GM23338 (cell line): ENCODE data around the gene SHANK2.

Source experiments
- CREB1 ChIP-seq: fragments of 250-450 bp; sonication (Bioruptor Pico); IDR thresholded peaks from 2 replicates; pipeline ENCODE4 v1.5.0; 2020; ENCODE audit warnings: low read depth, mild to moderate bottlenecking, moderate library complexity
- CTCF ChIP-seq, 2 experiments: fragments of 200-600 bp in 1 of 2; sonication (generic) in 1 of 2; conservative IDR thresholded peaks; 2 replicates each; pipeline versions ENCODE4 v1.5.1 to v1.6.1; 2016 to 2017; ENCODE audit warnings: antibody characterized with exemption in 2 of 2, low read depth in 2 of 2, mild to moderate bottlenecking in 2 of 2, moderate library complexity in 1 of 2
- ETS1 ChIP-seq: IDR thresholded peaks from 2 replicates; pipeline ENCODE4 v1.6.1; 2016; ENCODE audit warnings: antibody characterized with exemption
- EZH2 ChIP-seq: fragments of 200-600 bp; sonication (generic); IDR thresholded peaks from one replicate; pipeline ENCODE4 v1.8.0; 2017; ENCODE audit warnings: antibody characterized with exemption, mild to moderate bottlenecking, low read depth; ENCODE audit not compliant: unreplicated experiment
- EZH2phosphoT487 ChIP-seq: fragments of 200-600 bp; sonication (generic); IDR thresholded peaks from one replicate; pipeline ENCODE4 v1.8.1; 2018; ENCODE audit warnings: antibody characterized with exemption; ENCODE audit not compliant: unreplicated experiment
- JUNB ChIP-seq: IDR thresholded peaks from one replicate; pipeline ENCODE4 v1.6.1; 2016; ENCODE audit warnings: antibody characterized with exemption; ENCODE audit not compliant: unreplicated experiment
- POLR2AphosphoS5 ChIP-seq: IDR thresholded peaks from 2 replicates; pipeline ENCODE4 v1.6.1; 2016; ENCODE audit warnings: antibody characterized with exemption, low read depth
- REST ChIP-seq: IDR thresholded peaks from one replicate; pipeline ENCODE4 v1.6.1; 2018; ENCODE audit warnings: antibody characterized with exemption; ENCODE audit not compliant: unreplicated experiment
- ZNF114 ChIP-seq: fragments of 250-450 bp; sonication (Bioruptor Pico); IDR thresholded peaks from 2 replicates; pipeline ENCODE4 v1.5.0; 2020; ENCODE audit warnings: mild to moderate bottlenecking, moderate library complexity
- ZNF331 ChIP-seq: fragments of 250-450 bp; sonication (Bioruptor Pico); IDR thresholded peaks from 2 replicates; pipeline ENCODE4 v1.5.0; 2020; ENCODE audit warnings: low read depth, mild to moderate bottlenecking, moderate library complexity

GRCh38 chr11:71301858-71302533 is 49.6 kb upstream of the SHANK2 start:
- TF ChIP-seq EZH2 (no peak), CTCF (conservative IDR thresholded peaks at IDR 0.05; ENCODE audit: low read depth in 2 of 2) (no peak), JUNB (no peak), ZNF331 (CRISPR knock-in tag) (no peak), POLR2AphosphoS5 (no peak), ETS1 (no peak), CREB1 (CRISPR knock-in tag) (no peak), ZNF114 (CRISPR knock-in tag) (no peak), EZH2phosphoT487 (no peak), REST (no peak)
